Subcutaneous adipose tissue (tissue), 4 donors: Measurements from ENCODE around the gene MOG. TPM values are rescaled to one million over a fixed set of nuclear protein-coding genes. Genes with fewer than 3 reads are reported as not detected.

Source experiments
- CTCF ChIP-seq: fragments of 450-650 bp; IDR thresholded peaks from one replicate; pipeline ENCODE4 v1.5.1; 2016; ENCODE audit warnings: low read depth, mild to moderate bottlenecking, control low read depth, antibody characterized with exemption, moderate library complexity
- small RNA-seq: library from RNA; depleted of rRNA; stranded (forward); fragments of <200 nt; gene quantifications from one replicate; pipeline ENCODE3, GENCODE V24; 2016
- total RNA-seq, 4 donors: library from RNA; depleted of rRNA; stranded (reverse); fragments of >200 nt; gene quantifications; one replicate each; pipeline ENCODE4 v1.1.0, GENCODE V29; 2016

The MOG gene
- total RNA-seq, 4 donors from 2014 or later: not detected

GRCh38 chr6:29705389-29706231 is 48.7 kb downstream of the MOG start:
- TF ChIP-seq CTCF: no peak

- TF ChIP-seq CTCF: no peak
These were observed 51.7 kb downstream of the MOG start for GRCh38 chr6:29708432-29709179.

GRCh38 chr6:29709188-29709587 is 52.3 kb downstream of the MOG start:
- no peak for TF ChIP-seq CTCF

DNA sequence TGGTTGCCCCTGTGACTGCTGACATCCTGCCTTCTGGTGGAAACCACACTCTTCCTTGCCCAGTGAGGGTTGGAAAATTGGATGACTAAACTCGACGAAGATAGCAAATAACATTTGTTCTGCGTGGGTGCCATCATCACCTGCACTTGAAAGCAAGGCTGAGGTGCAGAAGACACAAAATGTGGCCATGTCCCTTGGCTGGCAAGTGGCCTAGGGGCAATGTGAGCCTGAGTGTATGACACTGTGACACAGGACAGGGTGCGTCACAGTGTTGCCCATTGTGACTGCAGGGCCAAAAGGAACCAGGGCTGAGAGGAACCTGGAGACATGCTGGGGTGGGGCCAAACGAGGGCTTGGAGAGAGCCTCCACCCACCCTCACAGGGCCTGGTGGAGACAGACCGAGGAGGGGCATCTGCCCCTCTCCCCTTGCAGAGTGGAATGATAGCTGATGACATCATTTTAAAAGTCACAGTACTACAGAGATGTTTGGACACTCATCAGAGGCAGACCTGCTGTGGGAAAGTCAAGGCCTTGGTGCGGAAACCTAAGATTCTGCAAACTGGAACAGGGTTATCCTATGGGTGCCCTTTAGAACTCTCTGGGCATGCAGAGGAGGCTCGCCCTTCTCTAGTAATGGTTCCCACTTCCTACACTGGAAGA is 53.5 kb downstream of the MOG start:
- no peak for TF ChIP-seq CTCF

GRCh38 chr6:29720863-29721262 is 64.0 kb downstream of the MOG start:
- no peak for TF ChIP-seq CTCF

Small RNAs within 50 kb of the gene (small RNA-seq; reads per million reads assigned to genes)
- gene SUMO2P1: not detected

Other genes starting within 250 kb of the MOG start
- not detected for gene OR12D1, start 242.2 kb upstream of the MOG start, total RNA-seq
- gene OR10C1, start 217.8 kb upstream of the MOG start, total RNA-seq: not detected
- gene OR11A1, start 200.0 kb upstream of the MOG start, total RNA-seq: not detected
- gene OR2H1, start 199.9 kb upstream of the MOG start, total RNA-seq: not detected
- not detected for gene MAS1L, start 169.1 kb upstream of the MOG start, total RNA-seq
- 10 to 100 TPM in 1 of 4 donors, not detected in 3; 11.5 TPM for gene UBD, start 97.4 kb upstream of the MOG start, total RNA-seq
- not detected for gene OR2H2, start 72.0 kb upstream of the MOG start, total RNA-seq
- gene GABBR1, start 23.9 kb upstream of the MOG start, total RNA-seq: 10 to 100 TPM; 20.6 to 31.0 (median 25.0) TPM
- 1 to 10 TPM in 1 of 4 donors, not detected in 3; 1.0 TPM for gene ZFP57, start 24.1 kb downstream of the MOG start, total RNA-seq
- 100 to 1,000 TPM in 1 of 4 donors, 10 to 100 TPM in 3; 27.6 to 122 (median 85.8) TPM for gene HLA-F, start 66.3 kb downstream of the MOG start, total RNA-seq
- gene HLA-G, start 170.7 kb downstream of the MOG start, total RNA-seq: not detected